GM12872 (cell line): ENCODE results near the gene EBF3.
A peak's percentile ranks its signal among the peaks of the same experiment; 100 is the strongest.

Experiments used
- CTCF ChIP-seq: IDR thresholded peaks from 3 replicates; pipeline ENCODE4 v1.5.1; 2011; ENCODE audit warnings: low read depth, mild to moderate bottlenecking, low read length, moderate library complexity; ENCODE audit not compliant: insufficient read depth

The EBF3 gene

DNA sequence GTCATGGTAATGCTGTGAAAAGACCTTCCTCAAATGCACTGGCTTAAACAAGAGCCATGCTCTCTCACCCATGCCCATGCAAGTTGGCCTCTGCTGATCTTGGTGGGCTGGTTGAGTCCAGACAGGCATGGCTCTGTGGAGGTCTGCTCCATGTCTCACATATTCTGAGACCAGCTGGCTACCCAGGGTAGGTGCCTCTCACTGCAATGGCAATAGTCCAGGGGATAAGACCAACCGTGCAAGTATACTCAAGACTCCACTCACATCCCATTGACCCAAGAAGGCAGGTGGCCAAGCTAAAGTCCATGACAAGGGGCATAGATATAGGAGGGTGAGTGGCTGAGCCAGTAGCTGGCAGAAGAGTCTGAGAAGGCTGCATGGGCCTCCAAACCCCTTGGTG lies 14.2 kb upstream of the EBF3 start:
- TF ChIP-seq CTCF = no peak

GRCh38 chr10:129977794-129978193 lies 13.7 kb upstream of the EBF3 start:
- no peak for TF ChIP-seq CTCF

- TF ChIP-seq CTCF = no peak
Measured at GRCh38 chr10:129973674-129974059, 9.6 kb upstream of the EBF3 start.

DNA sequence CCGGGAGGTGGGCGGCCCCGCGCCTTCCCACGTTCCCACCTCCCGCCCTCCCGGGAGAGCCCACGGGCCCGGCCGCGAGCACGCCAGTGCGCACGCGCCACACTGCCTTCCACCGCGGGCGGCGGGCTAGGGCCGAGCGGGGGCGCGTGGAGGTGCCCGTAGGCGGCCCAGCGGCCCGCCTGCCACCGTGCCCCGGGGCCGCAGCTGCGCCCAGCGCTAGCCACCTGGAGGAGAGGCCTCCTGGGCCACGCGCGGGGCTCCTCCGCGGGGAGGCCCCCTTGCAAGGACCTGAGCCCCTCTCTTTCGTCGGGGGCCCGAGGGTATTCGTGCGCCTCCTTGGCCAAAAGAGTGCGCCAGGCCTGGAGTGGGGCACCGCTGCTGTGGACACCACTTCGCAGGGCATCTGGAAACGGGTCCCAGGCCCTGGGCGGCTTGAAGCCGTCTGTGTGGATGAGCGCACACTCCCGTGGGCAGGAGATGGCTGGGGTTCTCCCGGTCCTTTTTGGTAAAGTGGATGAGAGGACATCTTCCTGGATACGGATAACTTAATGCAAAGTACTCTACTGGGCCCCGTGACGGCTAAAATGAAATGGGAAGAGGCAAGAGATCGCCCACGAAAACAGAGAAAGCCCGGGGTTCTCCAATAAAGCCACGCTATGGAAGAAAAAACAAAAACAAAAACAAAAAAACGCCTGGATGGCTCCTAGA lies 9.0 kb upstream of the EBF3 start:
- no peak for TF ChIP-seq CTCF

DNA sequence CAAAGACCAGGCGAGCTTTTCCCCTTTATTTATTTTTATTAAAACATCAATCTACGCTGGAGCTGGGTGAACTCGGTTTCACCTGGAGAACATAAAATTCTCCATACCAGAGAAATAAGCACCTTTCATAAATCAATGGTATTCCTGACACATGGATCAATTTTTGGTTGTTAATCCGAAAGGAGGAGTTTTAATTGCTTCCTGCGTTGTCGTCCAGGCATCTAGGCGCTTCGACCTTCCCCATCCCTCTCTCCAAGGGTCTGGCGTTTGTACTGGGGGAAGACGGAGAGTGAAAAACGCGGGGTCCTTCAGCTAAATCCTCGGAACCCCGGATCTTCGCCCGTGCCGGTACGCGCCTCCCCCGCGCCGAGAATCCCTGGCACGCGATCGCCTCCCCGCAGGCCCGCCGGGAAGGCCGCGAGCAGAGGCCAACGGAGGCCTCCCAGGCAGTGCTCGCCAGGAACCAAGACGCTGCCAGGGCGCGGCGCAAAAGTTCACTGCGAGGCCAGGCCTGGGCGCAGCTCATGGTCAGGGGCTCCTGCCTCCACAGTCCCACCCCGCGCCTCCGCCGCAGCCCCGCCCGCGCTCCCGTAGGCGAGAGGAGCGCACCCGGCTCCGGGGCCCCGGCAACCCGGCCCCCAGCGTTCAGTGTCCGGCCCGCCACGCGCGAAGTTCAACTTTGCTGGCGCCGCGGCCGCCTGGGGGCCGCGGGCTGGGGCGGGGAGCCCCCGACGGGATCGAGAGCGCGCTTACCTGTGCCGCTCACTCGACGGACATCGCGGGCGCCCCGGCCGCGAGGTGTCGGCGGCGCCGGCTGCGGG lies 8.3 kb upstream of the EBF3 start:
- TF ChIP-seq CTCF = no peak

- peak; percentile 3; the same call in 1 of the 3 replicates for TF ChIP-seq CTCF
Measured at GRCh38 chr10:129971381-129972144, 7.5 kb upstream of the EBF3 start.
